HUDEP-2 (cell line): Measurements from ENCODE around the gene GHSR.

Experiments
- DNase-seq, 76 experiments: peaks; one replicate each; lab custom pipeline; 2025; ENCODE audit not compliant: unreplicated experiment in 76 of 76; lab: John Stamatoyannopoulos, UW

GHSR gene

GRCh38 chr3:172447611-172448579, at the start of gene GHSR:
TSS of gene GHSR (minus strand) at chr3:172448456. CDS start at chr3:172448413, 43 bp downstream.
- no peak for DNase-seq

- peak in 48 of 76 experiments; percentile 2 to 68 (median 32) for DNase-seq
Measured at GRCh38 chr3:172490198-172490669, 42.0 kb upstream of the GHSR start.

- DNase-seq = no peak
Measured at GRCh38 chr3:172478116-172478515, 29.9 kb upstream of the GHSR start.

GRCh38 chr3:172476347-172476746, 28.1 kb upstream of the GHSR start:
- no peak for DNase-seq

GRCh38 chr3:172475703-172476102, 27.4 kb upstream of the GHSR start:
- no peak for DNase-seq

GRCh38 chr3:172471903-172472302, 23.6 kb upstream of the GHSR start:
- DNase-seq = no peak

GRCh38 chr3:172470588-172470987, 22.3 kb upstream of the GHSR start:
- no peak for DNase-seq

- no peak for DNase-seq
Measured at GRCh38 chr3:172467170-172467824, 19.0 kb upstream of the GHSR start.

GRCh38 chr3:172466553-172467130, 18.4 kb upstream of the GHSR start:
- no peak for DNase-seq

GRCh38 chr3:172465281-172465680, 17.0 kb upstream of the GHSR start:
- DNase-seq = no peak

GRCh38 chr3:172464306-172464705, 16.1 kb upstream of the GHSR start:
- DNase-seq = no peak

- peak in 12 of 76 experiments; percentile 1 to 8 (median 2) for DNase-seq
Measured at GRCh38 chr3:172461530-172462138, 13.4 kb upstream of the GHSR start.

- no peak for DNase-seq
Measured at GRCh38 chr3:172456404-172456803, 8.1 kb upstream of the GHSR start.

GRCh38 chr3:172454180-172454579, 5.9 kb upstream of the GHSR start:
- DNase-seq = no peak

GRCh38 chr3:172449466-172450149, 1.4 kb upstream of the GHSR start:
- peak in 8 of 76 experiments; percentile 0 to 15 (median 3) for DNase-seq

- no peak for DNase-seq
Measured at GRCh38 chr3:172448661-172449465, 607 bp upstream of the GHSR start.

GRCh38 chr3:172446198-172446597, 2.1 kb downstream of the GHSR start:
- no peak for DNase-seq

GRCh38 chr3:172444821-172445220, 3.4 kb downstream of the GHSR start:
- DNase-seq = no peak

GRCh38 chr3:172442606-172443005, 5.7 kb downstream of the GHSR start:
- DNase-seq = no peak
